HG03354 (cell line): ENCODE measurements around the gene FTSJ1.
A peak's percentile ranks its signal among the peaks of the same experiment; 100 is the strongest.

Experiments
- ATAC-seq: cut with Tn5 transposase; IDR thresholded peaks from one replicate; pipeline ENCODE4 v1.9.1; 2021; ENCODE audit warnings: mild to moderate bottlenecking; ENCODE audit not compliant: unreplicated experiment, poor library complexity, severe bottlenecking

FTSJ1 gene

DNA sequence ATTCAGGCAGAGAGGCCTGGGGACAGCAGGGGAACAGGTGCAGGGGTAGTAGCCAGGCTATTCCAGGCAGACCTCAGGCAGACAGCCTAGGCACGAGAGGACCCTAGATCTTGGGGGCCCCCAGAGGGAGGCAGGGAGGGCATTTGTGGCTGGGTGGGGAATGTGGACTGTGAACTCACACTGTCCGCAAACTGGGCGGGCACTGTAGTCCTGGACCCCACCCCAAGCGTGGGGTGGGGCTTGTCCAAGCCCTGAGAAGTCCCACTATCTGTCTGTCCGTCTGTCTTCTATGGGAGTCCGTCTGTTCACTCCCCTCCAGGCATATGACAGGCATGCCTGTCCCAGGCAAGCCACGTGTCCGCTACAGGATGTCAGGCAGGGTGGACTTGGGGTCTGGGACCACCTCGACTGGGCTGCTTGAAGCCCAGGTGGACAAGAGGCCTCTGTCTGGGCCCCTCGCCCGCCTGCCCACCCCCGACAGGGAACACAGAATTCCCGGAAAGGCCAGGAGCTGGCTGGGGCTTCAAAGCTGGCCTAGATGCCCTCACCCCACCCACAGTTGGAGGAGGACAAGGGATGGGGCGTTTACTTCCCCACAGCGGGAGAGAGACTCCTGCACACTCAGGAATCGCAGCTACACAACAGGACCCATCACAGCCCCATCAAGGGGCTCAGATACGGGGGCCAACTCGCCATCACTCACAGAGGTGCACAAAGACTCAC is 5.7 kb upstream of the FTSJ1 start, which contains the start of gene SLC38A5:
Gene SLC38A5 (minus strand): TSS at position 151 of the 723 bp plus-strand sequence. CDS start 2,336 bp downstream, outside the sequence.
- ATAC-seq = no peak

- no peak for ATAC-seq
Measured at GRCh38 chrX:48470833-48471118, 5.2 kb upstream of the FTSJ1 start.

DNA sequence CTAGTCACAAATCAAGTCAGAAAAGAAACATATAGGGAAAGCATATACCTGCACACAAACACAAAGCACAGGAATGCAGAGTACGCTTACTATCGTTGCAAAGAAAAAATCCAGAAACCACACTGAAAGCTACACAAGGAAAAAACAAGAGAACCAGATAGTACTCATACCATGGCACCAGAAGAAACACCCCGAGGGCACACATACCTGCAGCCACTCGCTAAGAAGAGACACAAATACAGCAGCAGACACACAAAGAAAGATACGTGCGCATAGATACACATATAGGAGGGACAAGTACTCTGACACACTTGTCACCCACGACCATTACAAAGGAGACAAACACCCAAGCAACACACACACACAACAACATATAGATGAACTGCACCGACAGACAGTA is 4.5 kb upstream of the FTSJ1 start:
- ATAC-seq = no peak

DNA sequence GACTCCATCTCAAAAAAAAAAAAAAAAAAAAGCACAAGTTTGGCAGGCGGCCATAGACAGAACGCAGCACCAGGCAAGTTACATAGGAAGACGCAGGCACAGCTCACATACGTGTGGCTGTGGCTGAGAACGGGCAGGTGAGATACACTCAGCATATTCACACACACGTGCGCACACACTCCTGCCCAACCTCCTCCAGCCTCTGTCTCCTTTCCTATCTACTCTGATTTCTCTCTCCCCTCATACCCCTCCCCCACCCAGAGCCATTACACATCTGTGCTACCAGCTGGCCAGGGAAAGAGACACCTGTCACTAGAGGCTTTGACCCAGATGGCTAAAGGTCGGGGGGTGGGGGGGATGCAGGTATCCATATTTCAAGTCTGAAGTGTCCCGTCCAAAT is 3.8 kb upstream of the FTSJ1 start:
- ATAC-seq = no peak

GRCh38 chrX:48472851-48473703 is 2.9 kb upstream of the FTSJ1 start:
- ATAC-seq = no peak

DNA sequence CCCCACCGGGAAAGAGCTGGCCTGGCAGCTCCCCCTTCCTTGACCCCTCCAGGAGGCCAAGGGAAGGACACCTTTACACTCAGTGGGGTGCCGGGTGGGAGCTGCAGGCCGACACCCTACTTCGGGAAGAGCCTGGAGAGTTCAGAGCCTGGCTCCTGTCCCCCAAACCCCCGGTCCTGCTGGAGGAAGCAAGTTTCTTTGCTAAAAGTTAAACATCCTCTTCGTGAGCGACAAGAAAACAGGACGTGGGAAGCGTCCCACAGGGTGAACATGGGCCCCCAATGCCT is 2.4 kb upstream of the FTSJ1 start:
- ATAC-seq = no peak

- no peak for ATAC-seq
Measured at GRCh38 chrX:48474127-48474526, 1.9 kb upstream of the FTSJ1 start.

- no peak for ATAC-seq
Measured at GRCh38 chrX:48474581-48474980, 1.4 kb upstream of the FTSJ1 start.

DNA sequence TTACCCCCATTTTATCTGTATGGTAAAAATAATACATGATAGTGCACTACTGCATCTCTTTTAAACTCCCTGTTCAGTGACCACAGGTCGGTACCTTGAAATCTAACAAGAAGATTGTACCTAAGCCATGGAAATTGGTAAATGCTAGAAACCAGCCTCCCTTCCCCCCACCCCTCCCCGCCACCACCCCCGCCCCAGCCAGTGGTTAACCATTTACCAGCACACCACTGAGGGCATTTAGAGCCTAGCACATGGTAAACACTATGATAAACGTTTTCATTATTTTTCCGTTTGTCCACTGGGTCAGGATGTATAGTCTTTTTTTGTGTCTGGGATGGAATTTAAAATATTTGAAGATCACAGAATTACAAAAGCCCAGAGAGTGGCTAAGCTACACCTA is 703 bp upstream of the FTSJ1 start:
- ATAC-seq = peak; percentile 16

GRCh38 chrX:48476919-48477318 is 920 bp downstream of the FTSJ1 start:
- ATAC-seq = no peak

DNA sequence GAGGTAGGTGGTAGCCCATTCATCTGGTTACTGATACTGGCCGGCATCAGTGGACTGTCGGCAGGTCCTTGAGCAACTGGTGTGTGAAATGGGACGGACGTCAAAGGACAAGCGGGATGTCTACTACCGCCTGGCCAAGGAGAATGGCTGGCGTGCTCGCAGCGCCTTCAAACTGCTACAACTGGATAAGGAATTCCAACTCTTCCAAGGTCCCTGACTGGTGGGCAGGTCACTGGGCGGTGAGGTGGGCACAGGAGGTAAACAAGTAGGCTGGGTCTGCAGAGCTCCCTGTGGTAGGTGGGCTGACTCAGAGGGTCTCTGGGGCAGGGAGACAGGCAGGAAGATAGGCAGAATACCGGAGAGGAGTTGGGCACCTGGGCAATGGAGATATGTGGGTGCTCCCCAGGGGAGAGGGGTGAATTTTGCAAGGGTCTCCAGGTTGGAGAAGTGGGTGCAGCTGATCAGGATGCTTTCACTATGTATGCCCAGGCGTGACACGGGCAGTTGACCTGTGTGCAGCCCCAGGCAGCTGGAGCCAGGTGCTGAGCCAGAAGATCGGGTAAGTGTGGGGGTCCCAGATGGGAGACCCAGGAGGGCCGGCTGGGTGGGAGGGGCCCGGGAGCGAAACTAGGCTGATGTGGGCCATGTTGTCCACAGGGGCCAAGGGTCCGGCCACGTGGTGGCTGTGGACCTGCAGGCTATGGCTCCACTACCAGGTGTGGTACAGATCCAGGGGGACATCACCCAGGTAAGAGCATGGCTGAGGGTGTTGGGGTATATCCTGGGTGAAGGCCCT is 2.2 kb downstream of the FTSJ1 start:
- no peak for ATAC-seq

GRCh38 chrX:48478806-48479205 is 2.8 kb downstream of the FTSJ1 start:
- no peak for ATAC-seq

DNA sequence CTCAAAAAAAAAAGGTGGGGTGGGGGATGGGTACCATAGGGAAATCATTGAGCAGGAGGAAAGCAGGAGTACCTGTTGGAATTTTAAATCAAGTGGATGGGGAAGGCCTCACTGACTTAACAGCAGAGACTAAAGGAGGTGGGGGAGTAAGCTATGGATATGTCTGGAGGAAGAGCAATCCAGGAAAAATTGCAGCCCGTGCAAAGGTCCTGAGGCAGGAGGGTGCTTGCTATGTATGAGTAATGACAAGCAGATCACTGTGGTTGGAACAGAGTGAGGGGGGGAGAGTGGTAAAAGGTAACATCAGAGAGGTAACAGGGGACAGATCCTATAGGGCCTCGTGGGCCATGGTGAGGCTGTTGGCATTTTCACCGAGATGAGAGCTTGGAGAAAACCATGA is 4.1 kb downstream of the FTSJ1 start:
- no peak for ATAC-seq

DNA sequence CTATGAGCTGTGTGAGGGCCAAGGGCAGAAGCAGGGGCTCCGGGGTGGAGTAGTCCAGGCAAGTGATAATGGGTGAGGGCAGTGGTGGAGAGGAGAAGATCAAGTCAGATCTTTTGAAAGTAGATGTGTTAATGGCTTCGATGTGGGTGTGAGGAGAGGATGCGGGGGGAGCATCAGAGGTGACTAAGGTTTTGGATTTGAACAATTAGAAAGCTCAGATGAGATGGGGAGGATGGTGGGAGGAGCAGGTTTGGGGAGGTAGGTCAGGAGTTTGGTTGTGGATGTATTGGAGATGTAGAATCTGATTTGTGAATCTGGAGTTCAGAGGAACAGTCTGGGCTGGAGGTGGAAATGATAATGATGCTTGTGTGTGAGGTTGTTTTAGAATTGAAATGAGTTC is 4.6 kb downstream of the FTSJ1 start:
- ATAC-seq = no peak

DNA sequence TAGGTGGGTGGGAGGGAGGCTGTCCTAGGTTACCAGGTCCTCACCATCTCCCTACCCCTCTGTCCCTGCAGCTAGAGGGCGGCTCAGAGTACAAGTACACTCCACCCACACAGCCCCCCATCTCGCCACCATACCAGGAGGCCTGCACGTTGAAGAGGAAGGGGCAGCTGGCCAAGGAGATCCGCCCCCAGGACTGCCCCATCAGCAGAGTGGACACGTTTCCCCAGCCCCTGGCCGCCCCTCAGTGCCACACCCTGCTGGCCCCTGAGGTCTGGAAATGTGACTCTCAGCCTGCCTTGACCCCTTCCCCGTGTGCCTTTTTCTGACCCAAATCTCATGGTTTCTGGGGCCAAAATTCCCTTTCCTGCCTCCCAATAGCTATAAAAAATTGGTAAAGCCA is 6.5 kb downstream of the FTSJ1 start:
- no peak for ATAC-seq

GRCh38 chrX:48487362-48487798 is 11.4 kb downstream of the FTSJ1 start:
- no peak for ATAC-seq

DNA sequence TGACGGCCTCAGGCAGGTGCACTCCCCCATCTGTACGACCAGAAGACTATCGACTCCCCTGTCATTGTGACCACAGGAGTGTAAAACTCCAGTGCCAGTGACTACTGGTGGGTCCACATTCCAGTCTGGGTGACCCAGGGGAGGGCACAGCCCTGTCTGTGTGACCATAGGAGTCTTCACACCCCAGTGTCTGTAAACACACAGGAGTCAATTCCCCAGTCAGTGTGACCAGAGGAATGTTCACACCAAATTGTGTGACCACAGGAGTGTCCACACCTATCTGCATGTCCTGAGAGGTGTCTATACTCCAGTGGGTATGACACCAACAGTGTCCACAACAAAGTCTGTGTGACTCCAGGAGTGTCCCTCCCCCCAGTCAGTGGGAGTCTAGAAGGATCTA is 12.0 kb downstream of the FTSJ1 start:
- ATAC-seq = no peak

GRCh38 chrX:48489296-48489695 is 13.3 kb downstream of the FTSJ1 start:
- no peak for ATAC-seq

GRCh38 chrX:48489892-48490291 is 13.9 kb downstream of the FTSJ1 start:
- no peak for ATAC-seq

GRCh38 chrX:48490661-48491060 is 14.7 kb downstream of the FTSJ1 start:
- ATAC-seq = no peak

DNA sequence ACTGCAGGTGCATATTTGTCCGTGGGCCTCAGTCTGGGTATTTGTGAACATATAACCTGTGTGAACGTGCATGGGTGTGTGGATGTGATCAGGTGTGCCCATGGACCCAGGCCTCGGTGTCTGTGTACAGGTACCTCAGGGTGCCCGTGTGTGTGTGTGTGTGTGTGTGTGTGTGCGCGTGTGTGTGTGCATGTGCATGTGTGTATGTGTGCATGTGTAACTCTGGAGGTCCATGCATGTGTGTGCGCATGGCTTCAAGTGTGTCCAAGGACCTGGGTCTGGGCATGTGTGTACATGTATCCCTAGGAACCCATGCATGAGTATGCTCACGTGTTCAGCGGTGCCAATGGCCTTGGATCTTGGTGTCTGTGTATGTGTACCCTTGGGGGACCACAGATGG is 15.8 kb downstream of the FTSJ1 start:
- ATAC-seq = no peak
